Sigmoid colon (tissue), 4 donors: ENCODE measurements around the gene HAND1.

ENCODE experiments used
- EP300 ChIP-seq, 4 donors: sonication (generic); formaldehyde crosslinking; IDR thresholded peaks; one replicate each; pipeline ENCODE4 v1.6.1; 2017; ENCODE audit warnings: antibody characterized with exemption in 4 of 4
- POLR2A ChIP-seq, 2 donors: fragments of 450-650 bp; IDR thresholded peaks; one replicate each; pipeline ENCODE4 v1.6.1; 2016; ENCODE audit warnings: antibody characterized with exemption in 2 of 2, mild to moderate bottlenecking in 2 of 2, moderate library complexity in 2 of 2
- POLR2AphosphoS5 ChIP-seq, 4 donors: sonication (generic); formaldehyde crosslinking; IDR thresholded peaks; one replicate each; pipeline ENCODE4 v1.6.1; 2017; ENCODE audit warnings: antibody characterized with exemption in 4 of 4

GRCh38 chr5:154517810-154518437 lies 39.9 kb upstream of the HAND1 start:
- no peak for TF ChIP-seq POLR2AphosphoS5 (IDR thresholded peaks at IDR 0.05)
- TF ChIP-seq EP300 (IDR thresholded peaks at IDR 0.05) = no peak
- no peak for TF ChIP-seq POLR2A (IDR thresholded peaks at IDR 0.05)
